ENCODE data around the gene SLC2A6.

GRCh38 chr9:133495327-133496293 is 16.7 kb upstream of the SLC2A6 start:
- TF ChIP-seq, protein P1, sequence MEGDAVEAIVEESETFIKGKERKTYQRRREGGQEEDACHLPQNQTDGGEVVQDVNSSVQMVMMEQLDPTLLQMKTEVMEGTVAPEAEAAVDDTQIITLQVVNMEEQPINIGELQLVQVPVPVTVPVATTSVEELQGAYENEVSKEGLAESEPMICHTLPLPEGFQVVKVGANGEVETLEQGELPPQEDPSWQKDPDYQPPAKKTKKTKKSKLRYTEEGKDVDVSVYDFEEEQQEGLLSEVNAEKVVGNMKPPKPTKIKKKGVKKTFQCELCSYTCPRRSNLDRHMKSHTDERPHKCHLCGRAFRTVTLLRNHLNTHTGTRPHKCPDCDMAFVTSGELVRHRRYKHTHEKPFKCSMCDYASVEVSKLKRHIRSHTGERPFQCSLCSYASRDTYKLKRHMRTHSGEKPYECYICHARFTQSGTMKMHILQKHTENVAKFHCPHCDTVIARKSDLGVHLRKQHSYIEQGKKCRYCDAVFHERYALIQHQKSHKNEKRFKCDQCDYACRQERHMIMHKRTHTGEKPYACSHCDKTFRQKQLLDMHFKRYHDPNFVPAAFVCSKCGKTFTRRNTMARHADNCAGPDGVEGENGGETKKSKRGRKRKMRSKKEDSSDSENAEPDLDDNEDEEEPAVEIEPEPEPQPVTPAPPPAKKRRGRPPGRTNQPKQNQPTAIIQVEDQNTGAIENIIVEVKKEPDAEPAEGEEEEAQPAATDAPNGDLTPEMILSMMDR (IDR thresholded peaks at IDR 0.05) = no peak
- no peak for TF ChIP-seq EP300 (IDR thresholded peaks at IDR 0.05)
